ENCODE measurements around the gene WFDC8. TPM values are rescaled to one million over a fixed set of nuclear protein-coding genes. Genes with fewer than 3 reads are reported as not detected.

Gene WFDC8
- polyA plus RNA-seq, 2 of the 4 experiments (the other 2 are of a cell fraction), result not detected

DNA sequence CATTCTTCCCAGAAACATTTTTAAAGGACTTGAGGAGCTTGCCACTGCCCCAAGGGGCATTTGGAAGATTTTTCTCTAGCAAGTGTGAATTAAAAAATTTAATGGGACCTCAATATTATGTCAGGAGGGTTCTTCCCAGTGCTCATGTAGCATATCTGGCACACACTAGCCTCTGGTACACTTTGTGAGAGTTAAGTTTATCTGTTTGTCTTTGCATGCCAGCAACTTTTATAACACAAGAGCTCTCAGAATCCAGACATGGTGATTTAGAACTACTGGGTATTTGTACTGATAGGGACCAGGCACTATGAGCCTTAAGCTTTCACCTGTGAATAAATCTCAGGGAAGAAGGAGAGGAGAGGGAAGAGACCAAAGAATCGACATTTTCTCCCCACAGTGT is 76.5 kb downstream of the WFDC8 start (continued):
- TF ChIP-seq TP53 (CRISPR knock-in tag; IDR thresholded peaks at IDR 0.05), result no peak
- no peak for TF ChIP-seq GATA3 (IDR thresholded peaks at IDR 0.05; ENCODE audit: borderline replicate concordance)

Small RNA genes lying within 50 kb of the gene (small RNA-seq; reads per million reads assigned to genes)
- gene AL031663.1, result 0 reads per million in 6 experiments
- 0 reads per million in 6 experiments for gene HSPD1P21
- gene RNA5SP485, result 0 to 0.35 (median 0) reads per million in 6 experiments

Other genes with a start within 250 kb of the WFDC8 start
- gene SDC4, start 230.9 kb downstream of the WFDC8 start, polyA plus RNA-seq (2011; rRNA removed), result 27.4 and 29.0 TPM in 2 replicates
- gene SDC4, start 230.9 kb downstream of the WFDC8 start, polyA plus RNA-seq (2017; fragmentation: RNase III; extraction: RNeasy Plus Mini Kit Qiagen cat#74134 plus additional on column Dnase treatment), result 35.6 to 40.2 TPM (median 39.2 TPM) in 3 replicates
- gene SYS1, start 216.1 kb downstream of the WFDC8 start, polyA plus RNA-seq (2011; rRNA removed), result 27.6 and 30.5 TPM in 2 replicates
- 20.2 to 20.5 TPM (median 20.2 TPM) in 3 replicates for gene SYS1, start 216.1 kb downstream of the WFDC8 start, polyA plus RNA-seq (2017; fragmentation: RNase III; extraction: RNeasy Plus Mini Kit Qiagen cat#74134 plus additional on column Dnase treatment)
- gene TP53TG5, start 201.0 kb downstream of the WFDC8 start, polyA plus RNA-seq (2011; rRNA removed), result not detected in 2 replicates
- not detected in 3 replicates for gene TP53TG5, start 201.0 kb downstream of the WFDC8 start, polyA plus RNA-seq (2017; fragmentation: RNase III; extraction: RNeasy Plus Mini Kit Qiagen cat#74134 plus additional on column Dnase treatment)
- 20.9 and 31.1 TPM in 2 replicates for gene DBNDD2, start 171.0 kb downstream of the WFDC8 start, polyA plus RNA-seq (2011; rRNA removed)
- 6.2 to 6.5 TPM (median 6.3 TPM) in 3 replicates for gene DBNDD2, start 171.0 kb downstream of the WFDC8 start, polyA plus RNA-seq (2017; fragmentation: RNase III; extraction: RNeasy Plus Mini Kit Qiagen cat#74134 plus additional on column Dnase treatment)
- 60.3 and 79.6 TPM in 2 replicates for gene PIGT, start 163.1 kb downstream of the WFDC8 start, polyA plus RNA-seq (2011; rRNA removed)
- 62.0 to 71.8 TPM (median 66.2 TPM) in 3 replicates for gene PIGT, start 163.1 kb downstream of the WFDC8 start, polyA plus RNA-seq (2017; fragmentation: RNase III; extraction: RNeasy Plus Mini Kit Qiagen cat#74134 plus additional on column Dnase treatment)
- gene WFDC2, start 109.5 kb downstream of the WFDC8 start, polyA plus RNA-seq (2011; rRNA removed), result not detected in 2 replicates
- gene WFDC2, start 109.5 kb downstream of the WFDC8 start, polyA plus RNA-seq (2017; fragmentation: RNase III; extraction: RNeasy Plus Mini Kit Qiagen cat#74134 plus additional on column Dnase treatment), result 0.22 TPM in 1 of 3 replicates, not detected in the others
- not detected in 2 replicates for gene SPINT3, start 63.7 kb downstream of the WFDC8 start, polyA plus RNA-seq (2011; rRNA removed)
- not detected in 3 replicates for gene SPINT3, start 63.7 kb downstream of the WFDC8 start, polyA plus RNA-seq (2017; fragmentation: RNase III; extraction: RNeasy Plus Mini Kit Qiagen cat#74134 plus additional on column Dnase treatment)
- not detected in 2 replicates for gene WFDC6, start 39.8 kb downstream of the WFDC8 start, polyA plus RNA-seq (2011; rRNA removed)
- gene WFDC6, start 39.8 kb downstream of the WFDC8 start, polyA plus RNA-seq (2017; fragmentation: RNase III; extraction: RNeasy Plus Mini Kit Qiagen cat#74134 plus additional on column Dnase treatment), result not detected in 3 replicates
- gene EPPIN, start 31.9 kb downstream of the WFDC8 start, polyA plus RNA-seq (2011; rRNA removed), result not detected in 2 replicates
- not detected in 3 replicates for gene EPPIN, start 31.9 kb downstream of the WFDC8 start, polyA plus RNA-seq (2017; fragmentation: RNase III; extraction: RNeasy Plus Mini Kit Qiagen cat#74134 plus additional on column Dnase treatment)
- gene WFDC10A, start 50.5 kb upstream of the WFDC8 start, polyA plus RNA-seq (2011; rRNA removed), result not detected in 2 replicates
- gene WFDC10A, start 50.5 kb upstream of the WFDC8 start, polyA plus RNA-seq (2017; fragmentation: RNase III; extraction: RNeasy Plus Mini Kit Qiagen cat#74134 plus additional on column Dnase treatment), result not detected in 3 replicates
- not detected in 2 replicates for gene WFDC9, start 52.0 kb upstream of the WFDC8 start, polyA plus RNA-seq (2011; rRNA removed)
- not detected in 3 replicates for gene WFDC9, start 52.0 kb upstream of the WFDC8 start, polyA plus RNA-seq (2017; fragmentation: RNase III; extraction: RNeasy Plus Mini Kit Qiagen cat#74134 plus additional on column Dnase treatment)
- not detected in 2 replicates for gene WFDC11, start 91.0 kb upstream of the WFDC8 start, polyA plus RNA-seq (2011; rRNA removed)
- gene WFDC11, start 91.0 kb upstream of the WFDC8 start, polyA plus RNA-seq (2017; fragmentation: RNase III; extraction: RNeasy Plus Mini Kit Qiagen cat#74134 plus additional on column Dnase treatment), result not detected in 3 replicates
- gene WFDC13, start 122.8 kb upstream of the WFDC8 start, polyA plus RNA-seq (2011; rRNA removed), result not detected in 2 replicates
- gene WFDC13, start 122.8 kb upstream of the WFDC8 start, polyA plus RNA-seq (2017; fragmentation: RNase III; extraction: RNeasy Plus Mini Kit Qiagen cat#74134 plus additional on column Dnase treatment), result not detected in 3 replicates
- not detected in 2 replicates for gene WFDC10B, start 125.7 kb upstream of the WFDC8 start, polyA plus RNA-seq (2011; rRNA removed)
- not detected in 3 replicates for gene WFDC10B, start 125.7 kb upstream of the WFDC8 start, polyA plus RNA-seq (2017; fragmentation: RNase III; extraction: RNeasy Plus Mini Kit Qiagen cat#74134 plus additional on column Dnase treatment)
- not detected in 2 replicates for gene SPINT4, start 143.1 kb upstream of the WFDC8 start, polyA plus RNA-seq (2011; rRNA removed)
- not detected in 3 replicates for gene SPINT4, start 143.1 kb upstream of the WFDC8 start, polyA plus RNA-seq (2017; fragmentation: RNase III; extraction: RNeasy Plus Mini Kit Qiagen cat#74134 plus additional on column Dnase treatment)
- 0.34 TPM in 1 of 2 replicates, not detected in the other for gene WFDC3, start 212.6 kb upstream of the WFDC8 start, polyA plus RNA-seq (2011; rRNA removed)
- not detected in 3 replicates for gene WFDC3, start 212.6 kb upstream of the WFDC8 start, polyA plus RNA-seq (2017; fragmentation: RNase III; extraction: RNeasy Plus Mini Kit Qiagen cat#74134 plus additional on column Dnase treatment)
- 34.1 and 38.3 TPM in 2 replicates for gene DNTTIP1, start 212.7 kb upstream of the WFDC8 start, polyA plus RNA-seq (2011; rRNA removed)
- gene DNTTIP1, start 212.7 kb upstream of the WFDC8 start, polyA plus RNA-seq (2017; fragmentation: RNase III; extraction: RNeasy Plus Mini Kit Qiagen cat#74134 plus additional on column Dnase treatment), result 24.9 to 26.0 TPM (median 25.3 TPM) in 3 replicates
- 123 and 137 TPM in 2 replicates for gene UBE2C, start 233.4 kb upstream of the WFDC8 start, polyA plus RNA-seq (2011; rRNA removed)
- gene UBE2C, start 233.4 kb upstream of the WFDC8 start, polyA plus RNA-seq (2017; fragmentation: RNase III; extraction: RNeasy Plus Mini Kit Qiagen cat#74134 plus additional on column Dnase treatment), result 188 to 212 TPM (median 189 TPM) in 3 replicates
- gene TNNC2, start 248.0 kb upstream of the WFDC8 start, polyA plus RNA-seq (2011; rRNA removed), result 0.23 TPM in 1 of 2 replicates, not detected in the other
- 0.17 to 0.22 TPM in 2 of 3 replicates, not detected in the other for gene TNNC2, start 248.0 kb upstream of the WFDC8 start, polyA plus RNA-seq (2017; fragmentation: RNase III; extraction: RNeasy Plus Mini Kit Qiagen cat#74134 plus additional on column Dnase treatment)

All from A549 (cell line).